Transverse colon (tissue), 4 donors: ENCODE results near the gene PRLR.

Experiments
- CTCF ChIP-seq, 5 experiments: fragments of 200-600 bp in 3 of 5; fragments of 450-650 bp in 2 of 5; sonication (generic) in 3 of 5; IDR thresholded peaks; 1 replicate in 2 of 5; 2 replicates in 3 of 5; pipeline ENCODE4 v1.5.1; 2016 to 2017; ENCODE audit warnings: antibody characterized with exemption in 5 of 5, inconsistent platforms in 3 of 5, mild to moderate bottlenecking in 2 of 5, moderate library complexity in 1 of 5
- EP300 ChIP-seq: sonication (generic); formaldehyde crosslinking; IDR thresholded peaks from one replicate; pipeline ENCODE4 v1.6.1; 2017; ENCODE audit warnings: antibody characterized with exemption, low read depth
- POLR2A ChIP-seq: fragments of 450-650 bp; IDR thresholded peaks from one replicate; pipeline ENCODE4 v1.6.1; 2016; ENCODE audit warnings: antibody characterized with exemption, mild to moderate bottlenecking, moderate library complexity
- POLR2AphosphoS5 ChIP-seq, 3 donors: sonication (generic); formaldehyde crosslinking; IDR thresholded peaks; one replicate each; pipeline ENCODE4 v1.6.1; 2016; ENCODE audit warnings: antibody characterized with exemption in 3 of 3

- TF ChIP-seq CTCF (IDR thresholded peaks at IDR 0.05) = no peak
- no peak for TF ChIP-seq POLR2A
- no peak for TF ChIP-seq EP300
- TF ChIP-seq POLR2AphosphoS5 (IDR thresholded peaks at IDR 0.05) = no peak
These were observed 32.9 kb downstream of the PRLR start for GRCh38 chr5:35197351-35197750.
